ENCODE measurements around the gene DDR1.
A peak's percentile ranks its signal among the peaks of the same experiment; 100 is the strongest.

DDR1 gene

GRCh38 chr6:30881392-30882203 is 2.7 kb upstream of the DDR1 start:
- DNase-seq: peak in 2 of 3 experiments; percentile 47 to 53

- DNase-seq: no peak
These were observed 2.0 kb upstream of the DDR1 start for GRCh38 chr6:30882204-30882758.

DNA sequence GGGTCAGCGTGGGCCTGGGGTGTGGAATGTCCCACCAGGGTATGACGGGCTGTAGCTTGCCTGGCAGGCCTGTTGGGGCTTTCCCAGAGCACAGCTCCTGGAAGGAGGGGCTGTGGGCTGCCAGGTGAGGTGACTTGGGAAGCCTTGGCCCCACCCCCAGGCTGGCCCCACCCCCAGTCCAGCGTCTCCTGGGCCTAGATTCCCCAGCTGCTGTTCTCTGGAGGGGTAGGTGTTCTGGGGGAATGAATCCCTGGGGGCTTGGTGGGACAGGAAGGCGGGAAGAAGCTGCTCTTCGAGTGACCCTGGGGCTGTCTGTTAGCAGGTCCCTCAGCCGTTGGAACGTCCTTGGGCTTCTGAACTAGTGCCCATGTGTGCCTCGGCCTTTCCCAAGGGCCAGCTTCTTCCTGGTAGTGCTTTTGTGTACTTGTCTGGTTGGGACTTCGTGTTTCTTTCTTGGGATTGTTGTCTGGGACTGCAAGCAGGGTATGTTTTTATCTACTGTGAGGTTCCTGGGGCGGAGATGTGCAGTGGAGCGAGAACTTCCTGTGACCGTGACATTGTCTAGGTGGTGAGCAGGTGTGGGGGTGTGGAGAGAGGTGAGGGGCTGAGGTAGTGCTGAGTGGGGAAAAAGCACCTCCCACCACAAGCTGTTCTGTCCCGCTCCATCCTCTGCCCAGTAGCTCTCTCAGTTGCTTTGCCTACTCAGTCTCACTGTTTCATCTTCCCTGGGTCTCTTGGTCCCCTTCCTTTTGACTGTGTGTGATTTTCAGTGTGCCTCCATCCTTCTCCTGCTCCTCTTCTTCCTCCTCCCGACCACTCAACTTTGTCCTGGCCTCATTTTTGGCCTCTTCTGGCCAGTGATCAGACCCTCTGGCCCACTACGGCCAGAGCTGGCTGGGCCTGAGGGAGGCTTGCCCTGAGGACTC is 1.3 kb upstream of the DDR1 start:
- DNase-seq: peak; percentile 56 to 65 (median 64)

DNA sequence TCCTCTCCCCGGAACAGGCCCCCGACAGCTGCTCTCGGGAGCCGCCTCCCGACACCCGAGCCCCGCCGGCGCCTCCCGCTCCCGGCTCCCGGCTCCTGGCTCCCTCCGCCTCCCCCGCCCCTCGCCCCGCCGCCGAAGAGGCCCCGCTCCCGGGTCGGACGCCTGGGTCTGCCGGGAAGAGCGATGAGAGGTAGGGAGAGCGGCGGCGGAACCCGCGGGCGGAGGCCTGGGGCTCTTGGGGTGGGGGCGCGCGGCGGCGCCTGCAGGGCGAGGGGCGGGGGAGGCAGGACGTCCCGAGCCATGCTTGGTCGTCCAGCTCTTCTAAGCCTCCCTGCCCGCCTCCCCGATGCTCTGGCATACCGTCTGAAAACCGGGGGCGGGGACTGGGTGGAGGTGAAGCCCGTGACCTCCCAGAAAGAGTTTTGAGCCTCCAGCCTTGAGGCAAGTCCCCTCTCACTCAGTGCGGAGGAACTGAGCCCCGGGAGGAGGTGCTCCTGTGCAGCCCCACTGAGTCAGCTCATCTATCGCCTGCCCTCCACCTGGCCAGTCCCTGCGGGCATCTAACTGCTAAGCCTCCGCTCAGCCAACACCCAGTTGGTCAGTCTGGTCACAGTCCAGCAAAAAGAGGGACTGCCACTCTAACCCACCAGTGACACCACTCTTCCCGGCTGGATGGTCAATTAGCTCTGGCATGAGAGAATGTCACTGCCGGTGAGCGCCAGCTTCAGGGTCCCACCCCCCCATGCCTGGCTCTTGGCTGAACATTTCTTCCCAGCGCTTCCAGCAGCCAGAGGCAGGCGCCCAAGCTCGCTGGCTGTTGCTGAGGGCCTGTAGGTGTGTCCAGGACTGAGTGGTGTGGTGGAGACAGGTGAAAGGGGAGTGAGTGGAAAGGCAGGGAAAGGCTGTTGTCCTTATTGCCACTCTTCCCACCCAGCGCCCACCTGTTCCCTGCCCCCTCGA is 482 bp downstream of the DDR1 start:
- DNase-seq: peak in 2 of 3 experiments; percentile 36 to 65

- peak in 2 of 3 experiments; percentile 27 to 51 for DNase-seq
These were observed 1.2 kb downstream of the DDR1 start for GRCh38 chr6:30885481-30885998.

DNA sequence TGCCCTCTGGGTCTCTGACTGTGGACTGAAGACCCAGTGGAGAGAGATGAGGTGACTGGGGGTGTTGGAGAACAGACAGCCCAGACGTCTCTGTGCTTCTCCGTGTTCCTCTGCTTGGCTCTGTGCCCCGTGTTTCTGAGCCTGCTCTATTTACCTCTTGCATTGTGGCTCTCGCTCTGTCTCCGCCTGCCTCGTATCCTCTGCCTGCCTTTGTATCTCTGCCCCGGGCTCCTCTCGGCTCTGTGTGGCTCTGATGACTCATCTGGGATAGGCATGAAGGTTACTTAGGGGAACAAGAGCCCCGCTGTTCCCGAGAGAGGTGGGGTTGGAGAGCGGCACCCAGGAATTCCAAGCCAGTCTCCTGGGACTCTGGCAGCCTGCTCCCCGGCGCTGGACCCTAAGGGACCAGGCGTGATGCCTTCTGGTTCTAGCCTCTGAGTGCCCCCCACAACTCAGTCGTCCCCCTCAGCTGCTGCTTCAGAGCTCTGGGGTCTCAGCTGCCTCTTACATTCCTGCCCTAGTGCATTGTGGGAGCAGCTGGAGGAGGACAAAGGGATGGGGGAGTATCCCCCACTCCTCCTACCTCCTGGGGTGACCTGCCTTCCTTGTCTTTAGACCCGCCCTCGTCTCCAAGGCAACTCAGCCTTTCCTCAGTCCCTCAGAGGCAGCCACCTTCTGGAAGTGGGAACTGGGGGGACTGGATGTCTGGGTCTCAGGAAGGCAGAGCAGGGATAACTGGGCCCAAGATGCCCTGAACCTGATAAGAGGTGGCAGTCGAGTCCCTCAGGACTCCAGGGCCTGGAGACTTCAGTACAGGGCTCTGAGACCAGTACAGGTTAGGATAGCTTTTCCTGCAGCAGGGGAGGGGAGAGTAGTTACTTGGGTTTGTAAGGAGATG is 1.9 kb downstream of the DDR1 start:
- peak; percentile 60 to 90 (median 67) for DNase-seq

GRCh38 chr6:30886897-30887255 is 2.6 kb downstream of the DDR1 start:
- no peak for DNase-seq

DNA sequence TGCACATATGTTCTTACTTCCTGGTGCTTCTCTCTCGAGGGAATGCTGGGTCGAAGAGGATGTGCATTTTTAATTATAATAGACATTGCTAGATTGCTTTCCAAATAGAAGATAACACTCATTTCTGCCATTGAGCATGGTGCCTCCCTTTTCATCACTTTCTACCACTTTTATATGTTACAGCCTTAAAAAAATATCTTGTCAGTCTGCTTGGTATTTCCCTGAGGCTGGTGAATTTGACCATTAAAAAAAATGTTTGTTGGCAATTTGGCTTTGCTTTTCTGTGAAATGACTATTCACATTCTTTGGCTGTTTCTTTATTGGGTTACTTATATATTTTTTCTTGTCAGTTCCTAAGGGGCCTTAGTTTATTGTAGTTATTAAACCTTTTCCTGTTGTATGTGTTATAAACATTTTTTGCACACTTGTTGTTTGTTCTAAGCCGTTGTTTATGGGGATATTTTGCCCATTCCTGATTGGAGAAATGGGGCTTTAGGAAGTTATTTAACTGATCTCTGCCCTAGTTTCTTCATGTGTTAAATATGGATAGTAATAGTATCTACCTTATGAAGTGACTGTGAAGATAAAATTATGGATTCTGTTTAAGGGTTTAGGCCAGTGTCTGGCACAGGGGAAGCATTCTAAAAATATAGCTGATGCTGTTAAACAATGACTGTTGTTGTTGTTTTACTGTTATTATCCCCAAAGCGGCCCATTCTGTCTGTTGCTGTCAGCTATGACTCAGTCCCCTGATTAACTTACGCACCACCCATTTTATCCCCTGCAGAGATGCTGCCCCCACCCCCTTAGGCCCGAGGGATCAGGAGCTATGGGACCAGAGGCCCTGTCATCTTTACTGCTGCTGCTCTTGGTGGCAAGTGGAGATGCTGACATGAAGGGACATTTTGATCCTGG is 3.8 kb downstream of the DDR1 start:
- DNase-seq: no peak

DNA sequence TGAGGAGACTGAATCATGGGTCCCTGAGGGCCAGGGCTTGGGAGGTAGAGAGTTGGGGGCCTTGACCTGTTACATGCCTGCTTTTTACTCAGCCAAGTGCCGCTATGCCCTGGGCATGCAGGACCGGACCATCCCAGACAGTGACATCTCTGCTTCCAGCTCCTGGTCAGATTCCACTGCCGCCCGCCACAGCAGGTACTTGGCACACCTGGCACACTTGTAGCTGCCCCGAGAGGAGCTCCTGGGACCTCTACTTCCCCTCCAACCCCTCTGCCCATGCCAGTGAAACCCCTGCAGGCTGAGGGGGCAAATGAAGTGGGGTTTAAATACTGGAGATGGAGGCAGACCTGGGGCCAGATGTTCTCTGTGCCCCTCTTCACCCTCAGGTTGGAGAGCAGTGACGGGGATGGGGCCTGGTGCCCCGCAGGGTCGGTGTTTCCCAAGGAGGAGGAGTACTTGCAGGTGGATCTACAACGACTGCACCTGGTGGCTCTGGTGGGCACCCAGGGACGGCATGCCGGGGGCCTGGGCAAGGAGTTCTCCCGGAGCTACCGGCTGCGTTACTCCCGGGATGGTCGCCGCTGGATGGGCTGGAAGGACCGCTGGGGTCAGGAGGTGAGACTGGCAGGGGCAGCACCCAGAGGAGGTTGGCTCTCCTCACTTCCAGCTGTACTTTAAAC is 4.6 kb downstream of the DDR1 start:
- no peak for DNase-seq

- no peak for DNase-seq
These were observed 5.2 kb downstream of the DDR1 start for GRCh38 chr6:30889496-30889885.

DNA sequence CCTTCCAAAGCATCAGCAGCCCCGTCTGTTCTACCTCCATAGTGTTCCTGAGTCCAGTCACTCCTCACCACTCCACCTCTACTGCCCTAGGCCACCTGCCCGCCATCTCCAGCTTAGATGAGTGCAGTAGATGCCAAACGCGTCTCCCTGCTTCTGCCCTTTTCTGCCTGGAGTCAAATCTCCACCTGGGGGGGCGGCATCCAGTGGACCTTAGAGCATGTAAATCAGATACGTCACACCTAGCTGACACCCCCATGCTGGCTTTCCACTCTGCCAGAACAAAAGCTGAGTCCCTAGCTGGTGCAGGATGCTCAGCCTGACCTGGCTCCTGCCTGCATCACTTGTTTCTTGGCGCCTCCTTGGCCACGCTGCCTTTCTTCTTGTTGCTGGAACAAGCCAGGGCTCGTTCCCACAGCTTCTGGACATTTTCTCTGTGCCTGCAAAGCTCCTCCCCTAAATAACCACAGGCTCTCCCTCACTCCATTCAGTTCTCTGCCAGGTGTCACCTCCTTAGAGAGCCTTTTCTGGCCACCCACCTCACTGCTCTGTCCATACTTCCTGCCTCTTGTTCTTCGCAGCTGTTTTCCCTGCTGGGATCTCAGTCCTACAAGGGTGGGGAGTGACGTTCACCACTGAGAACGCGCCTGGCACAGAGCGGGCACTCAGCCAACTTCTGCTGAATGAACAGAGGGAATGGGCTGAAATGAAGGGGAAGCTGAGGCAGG is 5.8 kb downstream of the DDR1 start:
- peak; percentile 25 to 72 (median 62) for DNase-seq

DNA sequence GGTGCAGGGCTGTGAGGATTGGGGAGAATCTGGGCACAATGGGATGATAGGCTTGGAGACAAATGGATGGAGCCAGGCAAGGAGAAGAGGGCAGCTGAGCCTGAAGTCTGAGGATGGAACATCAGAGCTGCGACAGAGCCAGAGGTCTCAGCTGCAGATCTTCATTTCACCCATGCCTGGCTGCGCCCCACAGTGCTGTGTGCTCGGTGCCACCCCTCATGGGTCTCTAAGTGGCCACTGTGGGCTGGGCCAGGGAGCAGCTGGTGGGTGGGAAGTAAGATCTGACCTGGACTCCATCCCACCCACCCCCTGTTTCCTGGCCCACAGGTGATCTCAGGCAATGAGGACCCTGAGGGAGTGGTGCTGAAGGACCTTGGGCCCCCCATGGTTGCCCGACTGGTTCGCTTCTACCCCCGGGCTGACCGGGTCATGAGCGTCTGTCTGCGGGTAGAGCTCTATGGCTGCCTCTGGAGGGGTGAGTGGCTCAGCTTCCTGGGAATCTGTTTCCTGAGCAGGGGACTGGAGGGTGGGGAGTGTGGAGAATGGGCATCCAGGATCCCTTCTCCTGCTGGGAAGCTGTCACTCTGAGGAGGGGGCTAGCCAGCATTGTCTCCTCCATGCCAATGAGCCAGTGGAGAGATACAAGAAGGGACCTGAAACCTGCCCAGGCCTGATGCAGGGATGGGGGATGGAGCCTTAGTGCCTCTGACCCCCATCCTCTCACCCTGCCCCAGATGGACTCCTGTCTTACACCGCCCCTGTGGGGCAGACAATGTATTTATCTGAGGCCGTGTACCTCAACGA is 6.5 kb downstream of the DDR1 start:
- DNase-seq: peak in 1 of 3 experiments; percentile 3

DNA sequence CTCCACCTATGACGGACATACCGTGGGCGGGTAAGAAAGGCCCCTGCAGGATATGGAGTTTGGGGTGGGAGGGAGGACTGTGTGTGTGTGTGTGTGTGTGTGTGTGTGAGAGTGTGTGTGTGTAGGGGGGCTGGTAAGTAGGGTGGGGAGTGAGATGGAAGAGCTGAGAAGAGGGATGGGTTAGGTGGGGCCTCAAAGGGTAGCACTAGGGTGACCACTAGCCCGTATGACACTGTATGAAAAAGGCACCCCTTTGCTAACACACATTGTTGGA is 7.1 kb downstream of the DDR1 start:
- no peak for DNase-seq

- no peak for DNase-seq
These were observed 7.7 kb downstream of the DDR1 start for GRCh38 chr6:30891816-30892538.

GRCh38 chr6:30893001-30893591 is 8.8 kb downstream of the DDR1 start:
- DNase-seq: no peak

DNA sequence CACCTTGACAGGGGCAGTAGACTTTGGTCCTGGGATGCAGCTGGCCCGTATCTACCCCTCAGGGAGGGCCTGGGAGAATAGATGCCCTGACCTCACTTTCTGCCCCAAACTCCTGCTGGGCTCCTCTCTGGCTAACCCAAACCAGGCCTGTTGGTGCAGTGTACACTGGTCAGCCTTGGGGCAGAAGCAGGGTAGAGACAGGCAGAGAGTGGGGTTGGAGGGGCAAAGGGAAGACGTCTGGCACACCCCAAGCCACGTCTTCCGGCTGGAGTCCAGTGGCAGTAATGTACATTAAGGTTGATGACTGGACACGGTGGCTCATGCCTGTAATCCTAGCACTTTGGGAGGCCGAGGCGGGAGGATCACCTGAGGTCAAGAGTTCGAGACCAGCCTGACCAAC is 9.3 kb downstream of the DDR1 start:
- DNase-seq: no peak

GRCh38 chr6:30894381-30894780 is 10.1 kb downstream of the DDR1 start:
- DNase-seq: no peak

Measured in NCI-H1417 (cell line).